ENCODE results near the gene CD2.
"Not testable (repeated sequence)": the region's sequence is repeated elsewhere in the genome, so short reads cannot be mapped to it uniquely, and the experiment has no call there.

DNA sequence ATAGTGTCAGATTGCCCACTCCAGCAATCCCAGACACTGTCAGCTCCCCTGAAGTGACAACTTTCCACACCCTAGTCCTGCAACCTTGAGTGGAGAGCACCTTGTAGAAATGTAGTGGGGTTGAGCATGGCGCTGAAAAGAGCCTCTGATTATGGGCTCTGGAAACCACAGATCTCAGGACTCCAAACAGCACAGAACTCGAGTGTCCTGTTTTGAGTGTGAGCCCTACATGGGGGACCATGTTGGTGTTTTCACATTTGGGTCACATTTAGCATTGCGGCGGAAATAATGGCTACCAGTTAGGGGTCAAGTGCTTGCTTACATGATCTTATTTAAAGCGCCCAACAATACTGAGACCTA is 4.2 kb downstream of the CD2 start:
- TF ChIP-seq, protein P1, sequence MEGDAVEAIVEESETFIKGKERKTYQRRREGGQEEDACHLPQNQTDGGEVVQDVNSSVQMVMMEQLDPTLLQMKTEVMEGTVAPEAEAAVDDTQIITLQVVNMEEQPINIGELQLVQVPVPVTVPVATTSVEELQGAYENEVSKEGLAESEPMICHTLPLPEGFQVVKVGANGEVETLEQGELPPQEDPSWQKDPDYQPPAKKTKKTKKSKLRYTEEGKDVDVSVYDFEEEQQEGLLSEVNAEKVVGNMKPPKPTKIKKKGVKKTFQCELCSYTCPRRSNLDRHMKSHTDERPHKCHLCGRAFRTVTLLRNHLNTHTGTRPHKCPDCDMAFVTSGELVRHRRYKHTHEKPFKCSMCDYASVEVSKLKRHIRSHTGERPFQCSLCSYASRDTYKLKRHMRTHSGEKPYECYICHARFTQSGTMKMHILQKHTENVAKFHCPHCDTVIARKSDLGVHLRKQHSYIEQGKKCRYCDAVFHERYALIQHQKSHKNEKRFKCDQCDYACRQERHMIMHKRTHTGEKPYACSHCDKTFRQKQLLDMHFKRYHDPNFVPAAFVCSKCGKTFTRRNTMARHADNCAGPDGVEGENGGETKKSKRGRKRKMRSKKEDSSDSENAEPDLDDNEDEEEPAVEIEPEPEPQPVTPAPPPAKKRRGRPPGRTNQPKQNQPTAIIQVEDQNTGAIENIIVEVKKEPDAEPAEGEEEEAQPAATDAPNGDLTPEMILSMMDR (conservative IDR thresholded peaks at IDR 0.05 in 1 of 2, IDR thresholded peaks at IDR 0.05 in 1 of 2; ENCODE audit: extremely low read depth in 1 of 2, insufficient read depth in 1 of 2, low read depth in 1 of 2, low read length in 2 of 2), result not testable (repeated sequence)
- not testable (repeated sequence) for TF ChIP-seq EZH2 (IDR thresholded peaks at IDR 0.05; ENCODE audit: borderline replicate concordance, low read length)

Data from mammary epithelial cell (primary cell).